ENCODE results near the gene RFT1.

The RFT1 gene

GRCh38 chr3:53130179-53131061, at the start of gene RFT1:
Gene RFT1 (minus strand): TSS chr3:53130435. CDS start chr3:53130400, 35 bp downstream.
- peak; percentile 99 for DNase-seq

GRCh38 chr3:53179580-53179979, 49.3 kb upstream of the RFT1 start:
- no peak for DNase-seq

- DNase-seq, result no peak
These were observed 48.0 kb upstream of the RFT1 start for GRCh38 chr3:53178246-53178645.

- DNase-seq, result no peak
These were observed 45.6 kb upstream of the RFT1 start for GRCh38 chr3:53175613-53176540.

GRCh38 chr3:53174346-53175250, 44.4 kb upstream of the RFT1 start:
- no peak for DNase-seq

DNA sequence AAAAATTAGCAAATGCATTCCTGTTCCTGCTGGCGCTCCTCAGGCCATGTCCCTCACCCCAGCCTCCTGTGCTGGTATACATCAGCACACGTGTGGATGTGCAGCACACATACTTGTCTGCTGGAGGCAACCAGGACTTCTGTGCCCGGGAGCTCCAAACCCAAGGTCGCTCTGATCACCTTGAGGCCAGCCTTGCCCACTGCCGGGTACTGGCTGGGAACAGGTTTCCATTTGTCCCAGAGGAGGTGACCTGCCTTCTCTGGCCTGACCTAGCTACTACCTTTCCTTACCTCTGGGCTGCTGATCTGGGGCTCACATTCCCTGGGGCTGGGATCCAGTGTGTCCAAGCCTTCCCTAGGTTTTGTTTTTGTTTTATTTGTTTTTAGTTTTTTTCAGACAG, 42.9 kb upstream of the RFT1 start:
- DNase-seq, result no peak

DNA sequence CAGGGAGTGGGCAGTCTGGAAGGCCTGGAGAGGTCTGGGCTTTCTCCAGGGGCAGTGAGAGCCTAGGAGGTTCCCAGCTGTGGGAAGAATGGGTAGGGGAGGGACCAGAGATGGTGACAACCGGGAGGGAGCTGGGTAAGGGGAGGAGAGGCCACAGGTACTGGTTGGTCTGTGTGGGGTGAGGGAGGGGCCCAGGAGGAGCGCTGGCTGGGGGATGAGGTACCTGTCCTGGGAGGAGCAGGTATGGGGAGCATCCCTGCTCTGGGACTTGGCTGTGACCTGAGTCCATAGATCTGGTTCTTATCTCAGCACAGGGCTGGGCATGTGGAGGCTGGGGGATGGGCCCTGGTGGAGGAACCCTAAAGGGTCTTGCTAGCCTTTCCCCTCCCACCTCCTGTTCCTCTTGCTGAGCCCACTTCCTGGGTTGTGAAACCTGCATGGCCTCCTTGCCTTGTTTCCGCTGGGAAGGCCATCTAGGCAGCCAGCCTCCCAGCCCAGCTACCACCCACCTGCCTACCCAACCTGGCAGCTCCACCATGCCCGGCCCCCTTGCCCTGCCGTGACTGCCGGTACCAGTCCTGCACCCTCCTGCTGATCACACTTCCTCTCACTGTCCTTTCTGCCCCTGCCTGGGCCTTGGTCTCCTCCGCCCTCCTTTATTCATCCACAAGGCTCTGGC, 41.7 kb upstream of the RFT1 start:
- no peak for DNase-seq

DNA sequence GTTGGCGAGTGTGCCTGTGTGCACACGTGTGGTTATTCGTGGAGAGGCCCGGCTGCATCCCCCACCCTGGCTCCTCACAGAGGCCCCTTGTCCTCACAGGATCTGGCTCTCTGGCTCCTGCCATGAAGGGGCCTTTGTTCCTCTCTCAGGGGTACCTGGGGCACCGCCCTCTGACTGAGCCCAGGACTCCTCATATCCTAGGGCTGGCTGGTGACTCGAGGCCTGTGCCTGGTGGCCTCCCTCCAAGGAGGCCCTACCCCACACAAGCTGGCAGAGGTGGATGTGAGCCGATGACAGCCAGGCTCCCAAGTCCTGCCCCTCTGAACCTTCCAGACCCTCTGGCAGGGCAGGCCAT, 40.8 kb upstream of the RFT1 start:
- DNase-seq, result no peak

DNA sequence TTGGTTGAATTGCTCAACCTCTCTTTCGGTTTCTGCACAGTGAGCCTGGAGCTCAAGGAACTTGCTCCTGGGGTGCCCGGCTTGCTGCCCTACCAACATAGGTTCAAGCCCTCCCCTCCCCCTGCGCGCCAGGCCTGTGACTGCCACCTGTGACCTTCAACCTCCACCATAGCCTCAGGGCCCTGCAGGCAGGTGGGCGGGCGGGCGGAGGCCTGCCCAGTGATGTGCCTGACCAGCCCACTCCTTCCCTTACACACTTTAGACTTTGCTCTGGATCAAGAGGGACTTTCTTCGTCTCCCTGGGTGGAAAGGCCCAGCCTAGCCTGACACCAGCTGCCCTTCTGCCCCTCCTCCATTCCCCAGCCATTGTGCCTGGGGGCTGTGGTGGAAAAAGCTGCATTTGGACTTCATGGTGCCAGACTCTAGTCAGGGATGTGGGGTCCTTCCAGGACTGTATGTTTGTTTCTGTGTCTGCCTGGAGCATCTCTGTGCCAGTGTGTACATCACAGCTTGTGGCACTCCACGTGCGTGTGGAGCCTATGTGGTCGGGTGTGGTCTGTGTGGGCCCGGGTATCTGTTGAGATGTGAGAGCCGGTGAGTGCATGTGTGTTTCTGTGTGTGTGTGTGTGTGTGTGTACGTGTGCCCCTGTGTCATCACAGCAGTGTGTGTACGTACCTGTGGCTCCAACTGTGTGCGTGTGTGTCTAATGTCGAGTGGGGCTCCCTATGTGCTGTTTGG, 40.3 kb upstream of the RFT1 start:
- peak; percentile 34 for DNase-seq

- DNase-seq, result no peak
These were observed 39.6 kb upstream of the RFT1 start for GRCh38 chr3:53169832-53170324.

DNA sequence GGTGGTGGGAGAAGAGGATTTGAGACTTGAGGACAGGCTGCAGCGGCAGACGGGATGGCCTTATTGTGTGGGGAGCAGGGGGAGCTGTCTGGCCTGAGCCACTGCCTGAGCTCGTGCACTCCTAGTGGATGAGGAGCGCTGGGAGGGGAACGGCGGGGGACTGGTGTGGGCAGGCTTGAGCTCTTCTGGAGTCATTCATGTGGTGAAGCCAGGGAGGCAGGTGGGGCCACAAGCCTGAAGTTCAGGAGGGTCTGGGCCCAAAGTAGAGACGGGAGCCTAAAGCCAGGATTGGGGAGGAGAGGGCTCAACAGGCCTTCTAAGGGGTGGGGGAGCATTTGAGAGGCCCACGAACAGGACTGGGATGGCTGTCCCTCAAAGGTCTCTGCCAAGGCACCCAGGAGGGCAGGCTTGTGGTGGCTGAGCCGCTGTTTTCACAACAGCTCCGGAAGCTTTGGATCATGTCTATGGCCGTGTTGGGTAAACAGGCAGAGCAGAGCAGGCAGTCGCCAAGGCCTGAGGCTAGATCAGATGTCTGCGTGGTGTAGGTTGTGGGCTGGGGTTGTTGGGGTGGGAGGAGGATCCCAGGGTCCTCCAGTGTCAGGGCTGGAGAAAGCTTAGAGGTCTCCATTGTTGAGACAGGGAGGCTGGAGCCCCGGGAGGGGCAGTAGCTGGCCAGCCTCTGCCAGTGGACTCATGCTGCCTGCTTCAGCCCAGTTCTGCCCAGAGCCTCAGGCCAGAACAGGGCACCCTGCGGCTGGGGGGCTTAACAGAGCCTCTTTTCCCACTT, 39.0 kb upstream of the RFT1 start:
- no peak for DNase-seq

DNA sequence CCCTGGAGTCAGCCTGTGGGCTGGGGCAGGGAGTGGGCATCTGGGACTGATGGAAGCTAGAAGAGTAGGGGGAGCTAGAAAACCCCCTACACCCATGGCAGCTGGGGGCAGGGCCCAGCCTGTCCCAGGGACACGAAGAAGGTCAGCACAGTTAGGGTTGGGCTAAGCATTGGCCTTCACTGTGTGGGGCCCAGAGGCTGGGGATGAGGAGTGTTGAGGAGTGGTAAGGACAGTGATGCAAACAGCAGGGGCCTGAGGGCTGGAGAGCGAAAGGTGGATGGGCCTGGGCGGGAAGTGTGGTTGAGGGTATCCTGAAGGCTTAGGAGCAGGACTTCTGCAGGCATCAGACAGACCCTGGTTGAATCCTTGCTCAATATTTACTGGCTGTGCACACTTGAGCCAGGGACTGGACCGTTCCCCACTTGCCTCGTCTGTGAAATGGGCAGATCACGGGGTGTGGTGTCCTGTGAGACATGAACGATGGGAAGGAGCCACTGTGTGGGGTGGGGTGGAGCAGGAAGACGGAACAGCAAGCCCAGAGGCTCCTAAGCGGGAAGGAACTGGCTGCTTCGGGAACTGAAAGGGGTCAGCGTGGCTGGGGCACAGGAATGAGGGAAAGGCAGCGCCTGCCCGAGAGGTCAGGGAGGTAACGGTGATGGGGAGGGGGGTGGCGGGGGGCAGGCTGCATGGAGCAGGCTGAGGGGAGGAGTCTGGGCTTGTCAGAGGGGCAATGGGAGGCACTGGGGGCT, 38.1 kb upstream of the RFT1 start:
- no peak for DNase-seq

- no peak for DNase-seq
These were observed 37.4 kb upstream of the RFT1 start for GRCh38 chr3:53167418-53168174.

GRCh38 chr3:53166781-53167291, 36.6 kb upstream of the RFT1 start:
- DNase-seq, result no peak

GRCh38 chr3:53166206-53166605, 36.0 kb upstream of the RFT1 start:
- no peak for DNase-seq

DNA sequence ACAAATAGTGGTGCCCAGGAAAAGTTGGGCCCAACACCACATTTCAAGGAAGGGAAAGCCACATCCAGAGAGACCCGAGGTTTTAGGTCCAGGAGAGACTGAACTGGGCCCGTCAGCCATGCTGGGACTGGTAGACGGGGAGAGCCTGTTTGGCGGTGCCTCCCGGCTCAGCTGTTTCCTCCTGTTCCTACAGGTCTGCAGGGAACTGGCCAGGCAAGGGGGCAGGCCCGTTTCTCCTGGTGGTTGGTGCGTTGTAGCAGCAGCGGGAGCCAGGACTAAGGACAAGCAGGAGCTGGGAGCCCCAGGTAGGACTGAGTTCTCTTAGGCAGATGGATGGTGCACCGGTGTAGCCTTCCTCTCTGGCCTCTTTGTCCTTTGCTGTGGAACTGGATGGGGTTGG, 34.7 kb upstream of the RFT1 start:
- DNase-seq, result no peak

DNA sequence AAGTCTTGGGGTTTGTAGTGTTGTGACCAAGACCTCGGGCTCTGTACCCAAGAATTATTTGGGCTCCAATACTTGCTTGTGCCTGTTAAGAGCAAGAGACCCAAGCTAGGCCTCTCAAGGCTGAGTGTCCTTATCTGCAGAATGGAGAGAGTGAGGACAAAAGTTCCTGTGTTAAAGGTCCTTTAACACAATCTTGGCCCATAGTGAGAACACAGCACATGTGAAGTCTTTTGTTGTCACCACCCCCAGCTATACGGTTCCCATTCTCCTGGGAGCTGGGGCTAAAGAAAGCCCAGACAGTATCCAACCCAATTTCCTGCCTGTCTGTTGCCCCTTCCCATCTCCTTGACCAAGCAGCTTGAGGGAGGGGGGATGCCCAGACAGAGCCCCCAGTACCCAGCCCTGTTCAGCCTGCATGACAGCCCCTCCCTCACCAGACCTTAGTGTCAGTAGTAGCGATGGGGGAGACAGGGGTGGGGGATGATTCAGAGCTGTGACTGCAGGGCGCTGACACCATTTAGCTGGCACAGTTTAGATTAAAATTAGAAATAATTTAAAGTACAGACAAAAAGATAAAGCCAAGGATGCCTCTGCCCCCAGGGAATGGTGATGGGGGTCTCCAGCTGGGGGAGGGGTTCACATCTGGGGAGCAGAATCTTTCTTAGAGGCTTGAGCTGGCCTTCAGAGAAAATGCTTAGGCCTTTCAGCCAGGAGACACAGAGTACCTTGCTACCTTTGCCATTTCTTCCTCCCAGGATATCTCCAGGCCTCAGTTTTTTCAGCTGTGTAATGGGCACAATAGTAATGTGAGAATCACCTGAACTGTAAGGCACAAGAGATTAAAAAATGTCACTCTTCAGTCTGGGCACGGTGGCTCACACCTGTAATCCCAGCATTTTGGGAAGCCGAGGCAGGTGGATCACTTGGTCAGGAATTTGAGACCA, 33.5 kb upstream of the RFT1 start:
- DNase-seq, result no peak
